ENCODE results near the gene GSG1L.

The GSG1L gene

GRCh38 chr16:28086186-28087139, 22.9 kb upstream of the GSG1L start:
- TF ChIP-seq, protein P1, sequence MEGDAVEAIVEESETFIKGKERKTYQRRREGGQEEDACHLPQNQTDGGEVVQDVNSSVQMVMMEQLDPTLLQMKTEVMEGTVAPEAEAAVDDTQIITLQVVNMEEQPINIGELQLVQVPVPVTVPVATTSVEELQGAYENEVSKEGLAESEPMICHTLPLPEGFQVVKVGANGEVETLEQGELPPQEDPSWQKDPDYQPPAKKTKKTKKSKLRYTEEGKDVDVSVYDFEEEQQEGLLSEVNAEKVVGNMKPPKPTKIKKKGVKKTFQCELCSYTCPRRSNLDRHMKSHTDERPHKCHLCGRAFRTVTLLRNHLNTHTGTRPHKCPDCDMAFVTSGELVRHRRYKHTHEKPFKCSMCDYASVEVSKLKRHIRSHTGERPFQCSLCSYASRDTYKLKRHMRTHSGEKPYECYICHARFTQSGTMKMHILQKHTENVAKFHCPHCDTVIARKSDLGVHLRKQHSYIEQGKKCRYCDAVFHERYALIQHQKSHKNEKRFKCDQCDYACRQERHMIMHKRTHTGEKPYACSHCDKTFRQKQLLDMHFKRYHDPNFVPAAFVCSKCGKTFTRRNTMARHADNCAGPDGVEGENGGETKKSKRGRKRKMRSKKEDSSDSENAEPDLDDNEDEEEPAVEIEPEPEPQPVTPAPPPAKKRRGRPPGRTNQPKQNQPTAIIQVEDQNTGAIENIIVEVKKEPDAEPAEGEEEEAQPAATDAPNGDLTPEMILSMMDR (conservative IDR thresholded peaks at IDR 0.05; ENCODE audit: low read length) = no peak

DNA sequence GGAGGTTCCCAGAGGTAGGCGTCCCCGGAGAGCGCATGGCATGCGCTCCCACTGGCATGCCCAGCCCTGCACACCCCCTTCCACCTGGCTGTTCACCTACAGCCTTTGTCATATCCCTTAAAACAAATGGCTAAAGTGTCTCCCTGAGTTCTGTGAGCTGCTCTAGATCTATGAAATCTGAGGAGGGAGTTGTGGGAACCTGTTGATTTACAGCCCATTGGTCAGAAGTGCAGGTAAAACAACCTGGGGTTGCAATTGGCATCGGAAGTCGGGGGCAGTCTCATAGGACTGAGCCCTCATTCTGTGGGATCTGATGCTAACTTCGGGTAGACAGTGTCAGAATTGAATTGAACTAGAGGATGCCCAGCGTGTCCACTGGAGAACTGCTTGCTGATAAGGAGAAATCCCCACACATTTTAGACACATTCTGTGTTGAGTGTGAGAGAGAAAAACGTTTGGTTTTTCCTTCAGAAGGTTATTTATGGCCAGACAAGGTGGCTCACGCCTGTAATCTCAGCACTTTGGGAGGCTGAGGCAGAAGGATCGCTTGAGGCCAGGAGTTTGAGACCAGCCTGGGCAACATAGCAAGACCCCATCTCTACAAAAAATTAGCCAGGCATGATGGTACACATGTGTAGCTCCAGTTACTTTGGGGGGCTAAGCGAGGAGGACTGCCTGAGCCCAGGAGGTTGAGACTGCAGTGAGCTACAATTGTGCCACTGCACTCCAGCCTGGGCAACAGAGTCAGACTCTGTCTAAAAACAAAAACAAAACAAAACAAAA, 22.1 kb upstream of the GSG1L start:
- no peak for DNase-seq (ENCODE audit: low read depth)
- TF ChIP-seq, protein P1 (conservative IDR thresholded peaks at IDR 0.05; ENCODE audit: low read length) = no peak
- no peak overlapping the region for H3K4me3 ChIP-seq (ENCODE audit: low read length)

More at GRCh38 chr16:28086186-28087139, 22.9 kb upstream of the GSG1L start:
- no peak for DNase-seq (ENCODE audit: low read depth)
- H3K4me3 ChIP-seq (ENCODE audit: low read length) = no peak overlapping the region

GRCh38 chr16:28084209-28084608, 20.7 kb upstream of the GSG1L start:
- TF ChIP-seq, protein P1 (conservative IDR thresholded peaks at IDR 0.05; ENCODE audit: low read length) = no peak
- no peak overlapping the region for H3K4me3 ChIP-seq (ENCODE audit: low read length)
- no peak for DNase-seq (ENCODE audit: low read depth)

DNA sequence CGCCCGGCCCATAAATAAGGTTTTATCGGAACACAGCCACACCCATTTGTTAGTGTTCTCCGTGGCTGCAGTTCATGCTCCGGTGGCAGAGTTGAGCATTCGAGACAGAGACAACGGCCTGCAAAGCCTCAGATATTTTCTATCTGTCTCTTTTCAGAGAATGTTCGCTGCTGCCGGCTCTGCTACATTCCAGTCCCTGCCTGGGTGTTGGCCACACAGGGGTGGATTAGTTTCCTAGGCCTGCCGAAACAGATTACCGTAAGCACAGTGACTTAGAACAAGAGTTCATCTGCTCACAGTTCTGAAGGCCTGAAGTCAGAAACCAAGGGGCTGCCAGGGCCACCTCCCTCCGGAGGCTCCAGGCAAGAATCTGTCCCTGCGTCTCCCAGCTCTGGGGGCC, 19.1 kb upstream of the GSG1L start:
- TF ChIP-seq, protein P1 (conservative IDR thresholded peaks at IDR 0.05; ENCODE audit: low read length) = no peak
- DNase-seq (ENCODE audit: low read depth) = no peak
- no peak overlapping the region for H3K4me3 ChIP-seq (ENCODE audit: low read length)

GRCh38 chr16:28081391-28081968, 18.0 kb upstream of the GSG1L start:
- TF ChIP-seq, protein P1 (conservative IDR thresholded peaks at IDR 0.05; ENCODE audit: low read length) = no peak
- DNase-seq (ENCODE audit: low read depth) = no peak
- H3K4me3 ChIP-seq (ENCODE audit: low read length) = no peak overlapping the region

DNA sequence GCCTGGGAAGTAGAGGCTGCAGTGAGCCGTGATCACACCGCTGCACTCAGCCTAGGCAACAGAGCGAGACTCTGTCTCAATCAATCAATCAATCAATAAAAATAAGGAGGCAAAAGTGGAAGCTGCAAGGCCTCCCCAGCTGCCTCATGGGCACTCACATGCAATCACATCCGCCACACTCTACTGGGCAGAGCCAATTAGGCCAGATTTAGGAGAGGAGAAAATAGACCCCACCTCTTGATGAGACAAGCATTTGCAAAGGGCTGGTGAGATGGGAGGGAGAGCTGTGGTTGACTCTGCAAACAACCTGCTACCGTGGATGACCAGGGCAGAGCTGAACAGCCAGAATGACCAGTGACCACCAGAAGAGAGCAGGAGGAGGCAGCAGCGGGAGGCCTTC, 14.7 kb upstream of the GSG1L start:
- TF ChIP-seq, protein P1 (conservative IDR thresholded peaks at IDR 0.05; ENCODE audit: low read length) = no peak
- no peak for DNase-seq (ENCODE audit: low read depth)
- no peak overlapping the region for H3K4me3 ChIP-seq (ENCODE audit: low read length)

All from AG10803 (cell line).